CD4-positive, alpha-beta T cell (primary cell): ENCODE results near the gene KNDC1. TPM values are rescaled to one million over a fixed set of nuclear protein-coding genes. Genes with fewer than 3 reads are reported as not detected.
A peak's percentile ranks its signal among the peaks of the same experiment; 100 is the strongest.

ENCODE experiments used
- ATAC-seq: fragments of 200-7000 bp; cut with Tn5 transposase; one replicate; pipeline ENCODE4 v1.10.0; 2022; ENCODE audit warnings: mild to moderate bottlenecking; ENCODE audit not compliant: poor library complexity
- CTCF ChIA-PET: fragments of 350-600 bp; sonication (Branson Sonifier 250); formaldehyde crosslinking; loops from one replicate; lab custom pipeline; 2021; ENCODE audit warnings: antibody characterized with exemption, inconsistent platforms; lab: Charles Lee
- POLR2A ChIA-PET: fragments of 350-600 bp; sonication (Branson Sonifier 250); formaldehyde crosslinking; loops from one replicate; lab custom pipeline; 2021; ENCODE audit warnings: antibody characterized with exemption, inconsistent platforms; lab: Charles Lee
- DNase-seq, 14 experiments: peaks; one replicate each; pipeline ENCODE4 v3.0.0-alpha.2; 2013 to 2020; ENCODE audit warnings: mixed read lengths in 2 of 14
- H3K27ac ChIP-seq, 2 donors: one replicate each; pipeline versions ENCODE4 v1.5.1 to v1.7.0; 2013; ENCODE audit warnings: low read length in 2 of 2, low read depth in 1 of 2, mild to moderate bottlenecking in 1 of 2
- H3K27me3 ChIP-seq, 2 experiments: 1 replicate in 1 of 2; 2 replicates in 1 of 2; pipeline versions ENCODE4 v1.6.1 to v1.7.0; 2013; ENCODE audit warnings: low read length in 2 of 2, control low read depth in 1 of 2, mild to moderate bottlenecking in 1 of 2, moderate library complexity in 1 of 2; ENCODE audit not compliant: insufficient read depth in 2 of 2, control insufficient read depth in 1 of 2
- H3K36me3 ChIP-seq: one replicate; pipeline ENCODE4 v1.6.1; 2013; ENCODE audit warnings: low read length, control low read depth; ENCODE audit not compliant: insufficient read depth
- H3K4me1 ChIP-seq: one replicate; pipeline ENCODE4 v1.6.1; 2013; ENCODE audit warnings: low read length, control low read depth; ENCODE audit not compliant: insufficient read depth
- H3K4me3 ChIP-seq: one replicate; pipeline ENCODE4 v1.5.1; 2013; ENCODE audit warnings: mild to moderate bottlenecking, low read length, moderate library complexity
- H3K9me3 ChIP-seq, 2 experiments: 1 replicate in 1 of 2; 2 replicates in 1 of 2; pipeline versions ENCODE4 v1.6.1 to v1.7.0; 2013; ENCODE audit warnings: low read length in 2 of 2, mild to moderate bottlenecking in 2 of 2, control low read depth in 1 of 2, moderate library complexity in 1 of 2; ENCODE audit not compliant: control insufficient read depth in 1 of 2, insufficient read depth in 1 of 2
- H3K27ac Mint-ChIP-seq: one replicate; pipeline ENCODE4 v1.8.0; 2020; ENCODE audit warnings: mixed read lengths
- H3K27me3 Mint-ChIP-seq: one replicate; pipeline ENCODE4 v1.8.0; 2021; ENCODE audit warnings: mixed read lengths
- H3K36me3 Mint-ChIP-seq: one replicate; pipeline ENCODE4 v1.8.0; 2021; ENCODE audit warnings: low read depth, mixed read lengths
- H3K4me1 Mint-ChIP-seq: one replicate; pipeline ENCODE4 v1.8.0; 2021; ENCODE audit warnings: low read depth, mixed read lengths
- H3K4me3 Mint-ChIP-seq: one replicate; pipeline ENCODE4 v1.8.0; 2020; ENCODE audit warnings: mild to moderate bottlenecking, mixed read lengths
- H3K9me3 Mint-ChIP-seq: one replicate; pipeline ENCODE4 v1.8.0; 2020; ENCODE audit warnings: mixed read lengths
- intact Hi-C, 2 experiments: fragments of 100-400 bp; cut with DNase I in 1 of 2; cut with micrococcal nuclease in 1 of 2; formaldehyde crosslinking; loops; one replicate each; pipeline versions ENCODE4 v1.15.1 to v1.9.0; 2023 to 2025; cut with DNase I, micrococcal nuclease
- total RNA-seq, 174 experiments: library from RNA in 2 of 174; stranded (reverse) in 2 of 174; gene quantifications; one replicate each; pipeline ENCODE4 v1.2.3 and lab custom pipeline; 2021 to 2026
- TF ChIP-seq, protein P1 (sequence below): fragments of 200-600 bp; IDR thresholded peaks from one replicate; pipeline ENCODE4 v1.8.0; 2022; ENCODE audit warnings: antibody characterized with exemption, mild to moderate bottlenecking

KNDC1 gene
- total RNA-seq, 2 experiments from 2014 or later: not detected

DNA sequence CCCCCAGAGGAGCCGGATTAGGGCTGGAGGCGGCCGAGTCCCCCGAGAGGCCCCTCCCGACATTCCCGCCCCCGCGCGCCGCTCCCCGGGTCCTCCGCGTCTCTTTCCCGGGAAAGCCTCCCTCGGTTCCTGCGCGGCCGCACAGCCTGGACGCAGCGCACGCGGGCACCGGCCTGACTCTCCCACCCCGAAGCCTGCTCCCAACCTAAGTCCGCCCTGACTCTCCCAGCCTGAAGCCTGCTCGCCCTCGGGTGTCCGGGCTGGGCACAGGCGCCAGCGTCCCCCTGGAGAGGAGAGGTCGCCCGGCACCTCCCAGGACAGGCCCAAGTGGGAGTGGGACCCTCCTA lies 77.2 kb downstream of the KNDC1 start:
- no peak overlapping the region for H3K27ac ChIP-seq
- H3K4me3 ChIP-seq: no peak overlapping the region
- Mint-ChIP-seq H3K27me3 (peaks cover 66% of the 10 kb centered on the region), H3K27ac (no peak overlapping the region), H3K36me3 (no peaks in the 10 kb centered on the region), H3K4me1 (peaks cover 25% of the 10 kb centered on the region), H3K9me3 (no peaks in the 10 kb centered on the region), H3K4me3 (no peak overlapping the region)
- H3K9me3 ChIP-seq: peaks cover 0 to 19% of the 10 kb centered on the region in 2 experiments
- intact Hi-C loops: no loop called here
- H3K36me3 ChIP-seq: no peaks in the 10 kb centered on the region
- TF ChIP-seq, protein P1, sequence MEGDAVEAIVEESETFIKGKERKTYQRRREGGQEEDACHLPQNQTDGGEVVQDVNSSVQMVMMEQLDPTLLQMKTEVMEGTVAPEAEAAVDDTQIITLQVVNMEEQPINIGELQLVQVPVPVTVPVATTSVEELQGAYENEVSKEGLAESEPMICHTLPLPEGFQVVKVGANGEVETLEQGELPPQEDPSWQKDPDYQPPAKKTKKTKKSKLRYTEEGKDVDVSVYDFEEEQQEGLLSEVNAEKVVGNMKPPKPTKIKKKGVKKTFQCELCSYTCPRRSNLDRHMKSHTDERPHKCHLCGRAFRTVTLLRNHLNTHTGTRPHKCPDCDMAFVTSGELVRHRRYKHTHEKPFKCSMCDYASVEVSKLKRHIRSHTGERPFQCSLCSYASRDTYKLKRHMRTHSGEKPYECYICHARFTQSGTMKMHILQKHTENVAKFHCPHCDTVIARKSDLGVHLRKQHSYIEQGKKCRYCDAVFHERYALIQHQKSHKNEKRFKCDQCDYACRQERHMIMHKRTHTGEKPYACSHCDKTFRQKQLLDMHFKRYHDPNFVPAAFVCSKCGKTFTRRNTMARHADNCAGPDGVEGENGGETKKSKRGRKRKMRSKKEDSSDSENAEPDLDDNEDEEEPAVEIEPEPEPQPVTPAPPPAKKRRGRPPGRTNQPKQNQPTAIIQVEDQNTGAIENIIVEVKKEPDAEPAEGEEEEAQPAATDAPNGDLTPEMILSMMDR: no peak
- ChIA-PET POLR2A (no interaction called here), CTCF (no interaction called here)
- ATAC-seq (no peak), DNase-seq (no peak)
- peaks cover 52 to 58% of the 10 kb centered on the region in 2 experiments for H3K27me3 ChIP-seq
- peaks cover 48% of the 10 kb centered on the region for H3K4me1 ChIP-seq

DNA sequence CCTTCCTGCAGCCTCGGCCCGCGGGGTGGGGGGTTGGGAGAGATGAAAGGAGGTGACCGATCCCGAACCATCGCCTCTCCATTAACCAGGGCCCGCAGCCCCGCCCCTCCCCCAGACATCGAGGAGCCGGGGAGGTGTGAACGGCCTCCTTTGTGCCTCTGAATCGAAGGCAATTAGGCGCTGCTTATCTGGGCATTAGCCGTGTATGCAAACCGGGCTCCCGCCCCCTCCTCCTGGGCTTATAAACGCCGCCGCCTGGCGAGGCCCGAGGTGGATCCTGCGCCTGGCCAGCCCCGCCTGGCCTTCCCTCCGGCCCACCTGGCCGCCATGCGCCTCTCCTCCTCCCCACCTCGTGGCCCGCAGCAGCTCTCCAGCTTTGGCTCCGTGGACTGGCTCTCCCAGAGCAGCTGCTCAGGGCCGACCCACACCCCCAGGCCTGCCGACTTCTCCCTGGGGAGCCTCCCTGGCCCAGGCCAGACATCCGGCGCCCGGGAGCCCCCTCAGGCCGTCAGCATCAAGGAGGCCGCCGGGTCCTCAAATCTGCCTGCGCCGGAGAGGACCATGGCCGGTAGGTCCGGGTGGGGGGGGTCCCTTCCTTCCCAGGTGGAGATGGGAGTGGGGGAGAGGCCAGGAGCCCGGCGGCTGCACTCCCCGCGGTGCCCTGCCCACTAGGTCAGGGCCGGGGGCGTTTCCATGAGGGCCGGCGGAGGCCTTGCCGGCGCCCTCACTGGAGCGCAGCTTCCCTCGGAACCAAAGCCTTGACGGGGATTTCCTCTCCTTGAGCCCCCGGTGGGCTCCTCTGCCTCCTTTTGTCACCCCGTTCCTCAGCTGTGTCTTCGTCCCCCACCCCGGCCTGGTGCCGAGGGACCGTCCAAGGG lies 77.8 kb downstream of the KNDC1 start, which contains the start of gene VENTX:
TSS of gene VENTX (plus strand) at position 268 of the 878 bp plus-strand sequence. CDS start at position 328, 60 bp downstream.
- H3K9me3 Mint-ChIP-seq: no peaks in the 10 kb centered on the region
- DNase-seq: no peak
- TF ChIP-seq, protein P1: no peak
- ChIA-PET CTCF (no interaction called here), POLR2A (no interaction called here)
- H3K27me3 ChIP-seq: peaks cover 51 to 62% of the 10 kb centered on the region in 2 experiments
- H3K36me3 ChIP-seq: no peaks in the 10 kb centered on the region
- no peaks in the 10 kb centered on the region for H3K36me3 Mint-ChIP-seq
- H3K9me3 ChIP-seq: peaks cover 0 to 19% of the 10 kb centered on the region in 2 experiments
- no peak within 1 kb of the TSS for H3K4me3 ChIP-seq
- H3K27ac ChIP-seq: no peak within 1 kb of the TSS
- ATAC-seq: no peak
- no peak within 1 kb of the TSS for H3K27ac Mint-ChIP-seq
- H3K4me1 ChIP-seq: peaks cover 49% of the 10 kb centered on the region
- H3K4me1 Mint-ChIP-seq: peaks cover 25% of the 10 kb centered on the region
- H3K4me3 Mint-ChIP-seq: peak within 1 kb of the TSS; percentile 23
- H3K27me3 Mint-ChIP-seq: peaks cover 66% of the 10 kb centered on the region
- intact Hi-C loops: no loop called here

DNA sequence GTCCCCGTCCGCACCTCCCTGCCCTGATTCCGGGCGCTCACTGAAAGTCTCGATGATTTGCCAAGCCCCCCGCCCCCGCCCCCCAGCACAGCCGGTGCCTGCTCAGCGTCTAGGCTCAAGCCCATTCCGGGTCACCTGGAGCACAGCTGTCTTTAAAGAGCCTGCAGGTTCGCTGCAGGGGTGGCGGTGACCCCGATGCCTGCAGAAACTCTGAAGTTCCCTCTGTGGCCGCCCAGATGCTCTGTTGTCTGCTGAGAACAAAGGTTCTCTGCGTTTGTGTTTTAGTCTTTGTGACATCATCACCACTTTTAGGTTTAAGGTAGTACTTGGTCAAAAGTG lies 78.4 kb downstream of the KNDC1 start:
- H3K4me1 Mint-ChIP-seq: peaks cover 25% of the 10 kb centered on the region
- Histone ChIP-seq H3K4me1 (peaks cover 49% of the 10 kb centered on the region), H3K27me3 (peaks cover 56 to 65% of the 10 kb centered on the region in 2 experiments), H3K27ac (no peak overlapping the region), H3K4me3 (no peak overlapping the region), H3K36me3 (no peaks in the 10 kb centered on the region), H3K9me3 (peaks cover 0 to 19% of the 10 kb centered on the region in 2 experiments)
- ATAC-seq (no peak), DNase-seq (no peak)
- H3K9me3 Mint-ChIP-seq: no peaks in the 10 kb centered on the region
- H3K27me3 Mint-ChIP-seq: peaks cover 65% of the 10 kb centered on the region
- H3K4me3 Mint-ChIP-seq: peak overlapping the region; percentile 23
- no peak overlapping the region for H3K27ac Mint-ChIP-seq
- H3K36me3 Mint-ChIP-seq: no peaks in the 10 kb centered on the region
- intact Hi-C loops: no loop called here
- TF ChIP-seq, protein P1: no peak
- POLR2A ChIA-PET: no interaction called here
- CTCF ChIA-PET: no interaction called here
